Skin epidermis (tissue), 12 donors: Measurements from ENCODE around the gene HOXC13.

Source experiments
- H3K27ac ChIP-seq, 21 experiments: fragments of 200-600 bp; sonication (generic) in 11 of 21; one replicate each; pipeline ENCODE4 v1.5.0; 2020; ENCODE audit warnings: mild to moderate bottlenecking in 3 of 21, inconsistent platforms in 2 of 21, moderate library complexity in 2 of 21
- H3K4me3 ChIP-seq, 7 experiments: fragments of 200-600 bp; sonication (generic) in 2 of 7; one replicate each; pipeline ENCODE4 v1.5.0; 2020; ENCODE audit warnings: inconsistent platforms in 2 of 7, mild to moderate bottlenecking in 2 of 7, moderate library complexity in 1 of 7

Gene HOXC13

DNA sequence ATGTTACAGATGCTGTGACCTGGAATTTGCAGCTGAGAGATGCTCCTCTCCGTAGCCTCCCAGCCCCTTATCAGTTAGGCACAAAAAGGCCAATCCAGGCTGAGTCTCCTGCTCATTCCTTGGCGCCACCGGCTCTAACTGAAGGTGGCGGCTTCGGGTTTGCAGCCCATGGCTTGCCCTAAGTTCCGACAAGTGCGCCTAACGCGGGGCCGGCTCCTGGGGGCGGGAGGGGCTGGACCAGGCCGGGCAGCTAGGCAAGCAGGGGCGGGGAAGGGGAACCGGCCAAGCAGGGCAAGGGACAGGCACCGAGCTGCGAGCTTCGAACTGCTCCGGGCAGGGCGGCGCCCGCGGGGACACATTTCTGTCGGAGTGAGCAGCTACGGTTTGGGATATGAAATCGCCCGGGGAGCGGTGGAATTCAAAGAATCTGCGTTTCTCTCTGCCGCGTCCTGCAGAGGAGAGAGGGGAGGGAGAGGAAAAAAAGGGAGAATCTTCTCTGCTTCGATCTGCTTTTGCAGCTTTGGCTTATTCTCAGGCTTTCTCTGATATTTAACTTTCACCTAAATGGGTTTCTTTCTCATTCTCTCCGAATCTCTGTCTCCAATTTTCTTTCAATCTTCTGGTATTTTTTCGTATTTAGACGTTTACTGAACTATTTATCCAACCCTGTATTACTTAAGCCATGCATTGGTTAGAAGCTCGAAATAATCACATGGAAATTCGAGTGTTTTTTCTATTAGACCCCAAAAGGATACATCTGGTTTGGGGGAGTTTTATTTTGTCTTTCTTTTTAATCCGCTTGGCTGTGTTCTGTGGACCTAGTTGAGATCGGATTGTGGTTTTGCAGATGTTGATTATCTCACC lies 14.5 kb downstream of the HOXC13 start:
- no peak overlapping the region for H3K4me3 ChIP-seq
- H3K27ac ChIP-seq: no peak overlapping the region

DNA sequence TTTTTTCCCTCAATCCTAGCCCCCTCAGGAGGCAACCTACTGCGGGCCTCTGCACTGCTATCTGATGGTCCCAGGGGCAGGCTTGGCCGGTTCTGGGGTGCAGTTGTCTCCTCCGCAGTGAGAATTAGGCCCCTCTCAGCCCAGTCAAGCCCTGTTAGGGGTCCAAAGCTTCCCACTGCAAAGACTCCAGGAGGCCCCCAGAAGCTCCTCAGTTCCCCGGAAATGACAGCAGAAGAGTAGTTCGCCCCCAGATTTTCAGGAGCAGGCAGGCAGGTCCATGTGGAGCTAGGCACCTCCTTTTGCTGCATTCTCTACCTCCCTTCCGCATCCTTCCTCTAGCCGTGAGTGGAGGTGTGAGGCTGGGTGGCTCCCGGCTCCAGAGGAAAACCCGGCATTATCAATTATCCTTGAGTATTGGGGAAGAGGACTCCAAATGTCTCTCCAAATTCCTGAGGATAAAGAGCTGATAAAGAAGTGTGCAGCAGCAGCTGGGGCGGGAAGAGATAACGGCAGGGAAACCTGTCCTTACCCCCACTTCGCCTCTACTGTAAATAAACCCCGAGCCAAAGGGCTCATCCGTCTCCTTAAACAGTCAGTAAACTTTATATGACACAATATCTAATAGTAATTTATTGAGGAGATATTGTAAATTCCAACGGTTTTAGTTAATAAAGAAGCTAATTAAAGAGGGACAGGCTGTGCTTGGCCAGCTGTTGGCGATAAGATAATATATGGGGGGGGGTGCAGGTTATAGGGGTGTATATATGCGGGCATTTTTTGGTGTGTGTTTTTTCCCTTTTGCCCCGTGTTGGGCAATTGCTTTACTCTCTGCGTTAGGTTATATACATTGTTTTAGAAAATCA lies 15.4 kb downstream of the HOXC13 start:
- H3K4me3 ChIP-seq: no peak overlapping the region

DNA sequence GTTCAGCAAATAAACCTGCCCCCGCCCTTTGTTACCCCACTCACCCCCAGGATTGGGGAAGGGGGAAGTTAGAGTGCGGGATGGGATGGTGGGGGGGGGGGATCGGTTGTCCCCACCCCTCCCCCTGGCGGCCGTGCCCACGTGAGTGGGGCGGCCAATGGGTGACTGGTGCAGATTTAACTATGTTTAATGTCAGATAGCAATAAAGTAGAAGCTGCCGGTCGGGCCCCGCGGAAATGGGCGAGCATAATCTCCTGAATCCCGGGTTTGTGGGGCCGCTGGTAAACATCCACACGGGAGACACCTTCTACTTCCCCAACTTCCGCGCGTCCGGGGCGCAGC lies 16.0 kb downstream of the HOXC13 start, which contains the start of gene HOXC12:
TSS of gene HOXC12 (plus strand) at position 210 of the 342 bp plus-strand sequence. CDS start at position 237, 27 bp downstream.
- peak within 1 kb of the TSS in 3 of 21 experiments; percentile 8 to 28 (median 11) for H3K27ac ChIP-seq
- H3K4me3 ChIP-seq: peak within 1 kb of the TSS in 3 of 7 experiments; percentile 2 to 19 (median 12)

More for the DNA sequence above, 15.4 kb downstream of the HOXC13 start:
- no peak overlapping the region for H3K27ac ChIP-seq

DNA sequence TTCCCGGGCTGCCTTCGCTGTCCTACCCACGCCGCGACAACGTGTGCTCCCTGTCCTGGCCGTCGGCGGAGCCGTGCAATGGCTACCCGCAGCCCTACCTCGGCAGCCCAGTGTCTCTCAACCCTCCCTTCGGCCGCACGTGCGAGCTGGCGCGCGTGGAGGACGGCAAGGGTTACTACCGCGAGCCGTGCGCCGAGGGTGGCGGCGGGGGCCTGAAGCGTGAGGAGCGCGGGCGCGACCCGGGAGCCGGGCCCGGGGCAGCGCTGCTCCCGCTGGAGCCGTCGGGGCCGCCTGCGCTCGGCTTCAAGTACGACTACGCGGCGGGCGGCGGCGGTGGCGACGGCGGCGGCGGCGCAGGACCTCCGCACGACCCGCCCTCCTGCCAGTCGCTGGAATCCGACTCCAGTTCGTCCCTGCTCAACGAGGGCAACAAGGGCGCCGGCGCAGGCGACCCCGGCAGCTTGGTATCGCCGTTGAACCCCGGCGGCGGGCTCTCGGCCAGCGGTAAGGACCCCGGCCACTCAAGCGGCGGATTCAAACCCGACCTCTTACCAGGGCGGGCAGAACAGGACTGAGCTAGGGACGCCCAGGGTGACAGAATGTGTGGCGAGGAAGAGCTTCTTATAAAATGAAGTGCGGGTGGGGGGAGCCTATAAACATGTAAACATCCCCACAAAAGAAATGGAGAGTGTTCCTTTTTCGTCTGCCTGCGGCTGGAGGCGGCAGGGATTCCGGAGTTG lies 16.6 kb downstream of the HOXC13 start:
- Histone ChIP-seq H3K4me3 (peak overlapping the region in 3 of 7 experiments; percentile 2 to 19 (median 12)), H3K27ac (peak overlapping the region in 3 of 21 experiments; percentile 8 to 28 (median 11))

DNA sequence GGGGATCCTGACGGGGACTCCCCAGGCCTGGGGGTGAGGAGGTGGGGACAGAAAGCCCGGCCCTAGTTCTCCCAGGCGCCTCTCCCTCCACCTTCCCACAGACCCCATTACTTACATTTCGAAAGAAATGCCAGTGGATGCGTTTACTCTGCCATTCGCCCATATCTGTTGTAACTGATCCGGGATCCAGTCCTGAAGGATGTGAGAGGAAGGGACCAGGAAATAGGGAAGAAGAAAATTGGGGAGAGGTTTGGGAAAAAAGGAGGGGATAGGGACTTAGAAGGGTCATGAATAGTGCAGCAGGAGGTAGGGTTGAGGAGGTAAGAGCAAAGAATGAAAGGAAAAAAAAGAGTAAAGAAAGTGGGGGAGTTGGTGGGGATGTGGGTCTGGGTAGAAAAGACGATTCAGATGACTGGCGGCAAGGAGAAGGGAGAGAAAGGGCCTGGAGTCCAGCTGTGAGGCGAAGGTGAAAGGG lies 17.2 kb downstream of the HOXC13 start:
- H3K4me3 ChIP-seq: peak overlapping the region in 1 of 7 experiments; percentile 2

DNA sequence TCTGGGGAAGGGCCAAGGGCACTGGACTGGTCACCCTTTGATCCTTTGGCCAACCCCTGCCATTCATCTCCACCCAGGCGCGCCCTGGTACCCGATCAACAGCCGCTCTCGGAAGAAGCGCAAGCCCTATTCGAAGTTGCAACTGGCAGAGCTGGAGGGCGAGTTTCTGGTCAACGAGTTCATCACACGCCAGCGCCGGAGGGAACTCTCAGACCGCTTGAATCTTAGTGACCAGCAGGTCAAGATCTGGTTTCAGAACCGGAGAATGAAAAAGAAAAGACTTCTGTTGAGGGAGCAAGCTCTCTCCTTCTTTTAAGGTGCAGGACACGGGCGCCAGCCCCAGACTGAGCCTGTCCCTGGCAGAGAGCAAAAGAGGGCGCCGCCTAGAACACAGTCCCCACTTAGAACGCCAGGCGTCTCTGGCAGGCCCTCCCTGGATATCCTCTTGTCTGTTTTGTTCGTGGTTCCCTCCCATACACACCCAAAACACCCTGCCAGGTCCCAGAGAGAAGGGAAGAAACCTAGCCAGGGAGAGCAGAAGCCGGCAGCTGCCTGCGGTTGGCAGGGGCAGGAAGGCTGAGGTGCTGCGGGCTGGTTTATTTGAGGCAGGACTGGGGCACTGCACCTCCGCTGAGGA lies 17.7 kb downstream of the HOXC13 start:
- Histone ChIP-seq H3K27ac (no peak overlapping the region), H3K4me3 (peak overlapping the region in 1 of 7 experiments; percentile 2)

More for the DNA sequence above, 17.2 kb downstream of the HOXC13 start:
- peak overlapping the region in 1 of 21 experiments; percentile 8 for H3K27ac ChIP-seq

DNA sequence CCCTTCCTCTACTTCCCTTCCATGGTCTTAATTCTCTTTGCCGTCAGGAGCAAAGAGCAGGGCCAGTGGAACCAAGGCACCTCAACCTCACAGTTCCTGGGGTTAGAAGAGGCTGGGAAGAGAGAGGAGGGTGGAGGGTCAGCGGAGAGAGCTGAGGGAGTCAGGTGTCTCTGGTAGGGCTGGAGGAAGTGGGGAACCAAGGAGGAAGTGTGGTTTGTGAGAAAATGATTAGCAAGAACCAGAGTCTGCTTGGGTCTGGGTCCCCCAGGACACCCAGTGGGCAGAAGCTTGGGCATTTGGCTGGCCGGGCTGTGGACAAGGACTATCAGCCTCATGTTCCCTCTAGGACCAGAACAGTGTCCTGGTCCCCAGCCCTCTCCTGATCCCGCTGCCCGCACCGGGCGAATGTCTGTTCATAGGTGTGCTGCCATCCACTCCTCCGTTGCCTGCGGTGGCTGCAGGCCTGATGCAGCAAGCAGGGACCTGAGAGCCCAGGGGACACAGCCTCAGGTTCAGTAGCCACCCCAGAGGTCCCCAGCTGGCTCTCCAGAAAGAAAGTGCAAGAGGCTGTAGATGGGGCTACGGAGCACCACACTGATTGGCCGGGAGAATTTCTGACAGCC lies 18.4 kb downstream of the HOXC13 start:
- Histone ChIP-seq H3K4me3 (no peak overlapping the region), H3K27ac (no peak overlapping the region)

DNA sequence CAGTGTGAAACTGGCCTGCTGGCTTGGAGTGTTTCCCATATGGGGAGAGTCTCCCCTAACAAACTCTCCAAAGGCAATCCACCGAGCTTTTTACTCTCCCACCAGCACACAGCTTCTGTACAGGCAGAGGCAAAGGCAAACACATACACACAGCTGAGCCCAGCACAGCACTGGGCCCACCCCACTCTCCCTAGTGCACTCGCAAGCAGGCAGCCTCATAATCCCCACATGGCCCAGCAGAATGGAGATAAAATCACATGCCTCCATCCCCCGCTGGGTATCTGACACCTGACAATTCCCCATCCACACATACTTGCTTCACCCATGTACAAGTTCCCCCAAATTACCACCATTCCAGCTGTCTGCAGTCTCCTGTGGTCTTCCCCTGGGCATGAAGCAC lies 19.5 kb downstream of the HOXC13 start:
- Histone ChIP-seq H3K27ac (no peak overlapping the region), H3K4me3 (no peak overlapping the region)

DNA sequence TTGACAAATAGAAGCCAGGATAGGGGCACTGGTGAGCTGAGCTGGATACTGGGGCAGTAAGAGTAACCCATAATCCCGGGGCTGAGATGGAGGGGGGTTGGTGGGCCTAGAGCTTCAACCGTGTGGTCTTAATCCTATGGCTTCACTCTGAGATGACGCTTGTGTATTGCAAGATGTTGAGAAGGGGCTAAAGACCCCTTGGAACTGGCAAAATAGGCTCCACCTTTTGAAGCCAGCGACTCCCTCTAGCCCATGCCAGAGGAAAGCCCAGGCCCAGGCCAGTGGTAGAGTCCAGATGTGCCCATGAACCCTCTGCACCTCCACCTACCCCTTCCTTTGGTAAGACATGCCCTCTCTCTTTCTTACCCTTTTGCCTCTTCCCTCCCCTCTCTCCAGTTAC lies 20.7 kb downstream of the HOXC13 start:
- no peak overlapping the region for H3K27ac ChIP-seq
- no peak overlapping the region for H3K4me3 ChIP-seq

DNA sequence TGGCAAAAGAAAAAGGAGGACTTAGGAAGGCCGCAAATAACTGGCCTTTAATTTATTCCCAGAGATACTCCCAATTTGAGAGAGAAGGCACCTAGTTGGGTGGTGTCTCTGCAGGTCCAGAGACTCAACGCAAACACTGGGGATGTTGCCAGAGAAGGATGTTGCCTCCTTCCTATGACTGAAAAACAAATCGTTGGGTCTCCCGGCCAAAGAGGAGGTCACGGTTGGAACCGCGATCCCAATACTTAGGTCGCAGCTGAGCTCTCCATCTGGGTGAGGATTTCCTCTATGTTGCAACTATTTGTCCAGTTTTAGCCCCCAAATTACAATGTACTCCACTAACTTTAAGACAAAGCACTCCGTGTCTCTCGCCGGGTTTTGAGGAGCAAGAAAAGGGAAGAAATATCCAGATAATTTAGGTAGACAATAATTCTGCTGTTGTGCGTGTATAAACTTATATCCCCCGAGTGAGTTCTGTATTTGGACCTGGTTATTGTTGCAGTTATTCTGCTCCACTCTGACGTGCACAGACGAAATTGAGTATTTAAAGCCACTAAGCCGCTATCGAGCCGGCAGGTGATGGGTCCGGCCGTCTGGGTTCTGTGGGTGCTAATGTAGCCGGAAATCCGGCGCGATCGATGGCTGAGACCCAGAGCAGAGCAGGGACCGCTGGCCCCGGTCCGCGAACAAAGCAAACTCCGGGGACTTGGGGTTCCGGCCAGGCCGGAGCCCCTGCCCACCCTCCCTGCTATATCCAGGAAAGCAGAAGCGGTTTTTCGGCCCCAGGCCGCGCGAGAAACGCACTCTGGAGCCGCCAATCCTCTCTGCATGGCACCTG lies 21.8 kb downstream of the HOXC13 start:
- Histone ChIP-seq H3K4me3 (no peak overlapping the region), H3K27ac (no peak overlapping the region)

DNA sequence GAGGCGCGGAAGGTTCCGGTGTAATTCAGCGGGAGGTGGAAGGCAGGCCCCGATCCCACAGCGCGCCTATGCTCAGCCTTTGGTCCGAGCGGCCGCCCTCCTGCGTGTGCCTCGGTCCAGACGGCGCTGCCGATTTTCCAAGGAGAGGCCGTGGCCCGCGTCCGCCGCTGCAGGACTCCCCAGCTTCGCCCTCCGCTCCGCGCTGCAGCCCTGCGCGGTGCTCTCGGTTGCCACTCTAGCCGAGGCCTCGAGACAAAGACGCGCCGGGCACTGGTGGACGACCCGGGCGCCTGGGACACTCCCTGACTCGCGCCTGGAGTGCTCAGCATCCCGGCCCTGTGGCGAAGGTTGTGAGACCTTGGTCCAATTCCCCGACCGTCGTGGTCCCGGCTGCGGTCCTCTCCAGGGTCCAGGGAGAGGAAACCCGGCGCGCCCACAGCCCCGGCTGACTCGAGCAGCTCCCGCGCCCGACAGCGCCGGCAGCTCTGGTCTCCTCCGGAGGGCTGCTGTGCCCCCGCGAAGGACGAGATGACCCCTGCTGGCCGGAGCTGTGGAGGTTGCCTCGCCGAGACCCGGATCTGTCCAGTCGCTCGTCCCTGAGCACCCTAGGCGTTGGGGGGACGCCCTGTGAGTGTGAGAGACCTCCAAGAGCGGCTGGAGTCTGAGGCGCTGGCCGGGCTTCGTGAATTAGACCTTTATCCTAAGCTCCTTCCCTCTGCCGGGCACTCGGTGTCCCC lies 22.6 kb downstream of the HOXC13 start:
- Histone ChIP-seq H3K27ac (no peak overlapping the region), H3K4me3 (no peak overlapping the region)

DNA sequence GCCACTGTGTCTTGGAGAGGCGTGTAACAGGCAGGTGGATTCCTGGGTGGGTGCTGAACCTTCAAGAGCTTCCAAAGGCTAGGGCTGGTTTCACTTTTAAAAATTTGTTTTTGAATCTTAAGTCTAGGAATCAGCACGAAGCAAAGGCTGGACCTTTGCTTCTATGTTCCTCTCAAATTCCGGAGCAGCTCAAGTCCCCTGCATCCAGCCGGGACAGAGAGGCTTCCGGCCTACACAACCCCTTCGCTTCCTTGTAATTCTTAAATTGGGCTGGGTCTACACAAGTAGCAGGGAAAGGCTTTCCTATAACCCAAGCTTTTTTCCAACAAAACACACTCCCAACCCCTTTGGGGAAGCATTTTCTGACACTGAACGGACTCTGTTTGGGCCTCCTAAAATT lies 24.4 kb downstream of the HOXC13 start:
- H3K4me3 ChIP-seq: no peak overlapping the region
- H3K27ac ChIP-seq: no peak overlapping the region

DNA sequence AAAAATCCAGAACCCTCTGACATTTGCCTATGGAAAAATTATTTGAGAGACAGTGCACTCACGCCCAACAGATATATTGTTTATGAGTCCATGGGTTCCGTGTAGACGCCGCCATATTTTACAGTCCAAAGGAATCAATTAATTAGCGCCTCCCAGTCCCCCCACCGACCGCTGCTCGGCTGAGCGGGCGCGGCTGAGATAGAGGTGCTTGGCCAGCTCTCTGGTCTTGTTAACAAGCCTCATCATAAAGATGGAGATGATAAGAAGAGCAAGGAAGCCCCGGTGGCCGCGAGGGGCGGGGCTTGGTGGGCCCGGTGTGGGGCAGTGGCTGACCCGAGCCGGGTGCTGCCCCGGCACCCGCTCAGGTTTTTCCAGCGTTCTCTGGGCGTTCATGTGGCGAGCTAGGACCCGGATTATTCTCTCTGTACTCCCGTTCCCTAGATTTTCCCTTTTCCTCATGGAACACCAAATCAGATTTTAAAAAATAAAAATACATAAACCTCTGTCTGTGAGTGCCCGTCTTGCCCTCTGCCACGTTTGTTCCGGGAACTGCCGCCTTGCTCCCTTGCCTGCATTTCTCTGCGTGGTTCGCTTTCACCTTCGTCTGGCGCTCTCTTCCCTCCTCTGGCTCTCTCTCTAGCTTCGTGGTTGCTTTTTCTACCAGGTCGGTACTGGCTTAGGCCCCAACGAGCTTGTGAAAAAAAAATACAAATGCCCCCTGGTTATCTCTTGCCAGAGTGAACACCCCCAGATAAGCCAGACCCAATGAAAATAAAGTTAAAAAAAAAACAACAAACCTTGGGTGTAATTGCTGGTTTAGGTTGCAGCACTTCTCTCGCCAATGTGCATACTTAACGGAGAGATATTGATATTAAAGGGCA lies 25.0 kb downstream of the HOXC13 start:
- Histone ChIP-seq H3K4me3 (no peak overlapping the region), H3K27ac (no peak overlapping the region)

DNA sequence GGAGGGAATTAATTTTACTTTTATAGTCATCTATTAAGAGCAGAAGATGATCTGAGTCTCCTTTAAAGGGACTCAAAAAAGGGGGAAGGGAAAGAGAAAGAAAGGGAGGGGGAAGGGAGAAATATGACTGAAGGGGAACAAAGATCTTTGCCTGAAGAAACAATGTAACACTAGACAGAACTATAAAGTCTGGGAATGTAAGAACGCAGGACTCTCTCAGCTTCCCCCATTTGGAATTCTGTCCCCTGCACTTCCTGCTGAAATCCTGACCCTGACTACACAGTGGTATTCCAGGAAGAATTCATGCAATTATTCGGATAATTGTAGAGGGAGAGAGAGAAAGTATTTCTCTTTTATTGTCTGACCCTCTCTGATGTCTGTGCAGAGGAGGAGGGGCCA lies 25.7 kb downstream of the HOXC13 start:
- no peak overlapping the region for H3K4me3 ChIP-seq
- H3K27ac ChIP-seq: no peak overlapping the region

DNA sequence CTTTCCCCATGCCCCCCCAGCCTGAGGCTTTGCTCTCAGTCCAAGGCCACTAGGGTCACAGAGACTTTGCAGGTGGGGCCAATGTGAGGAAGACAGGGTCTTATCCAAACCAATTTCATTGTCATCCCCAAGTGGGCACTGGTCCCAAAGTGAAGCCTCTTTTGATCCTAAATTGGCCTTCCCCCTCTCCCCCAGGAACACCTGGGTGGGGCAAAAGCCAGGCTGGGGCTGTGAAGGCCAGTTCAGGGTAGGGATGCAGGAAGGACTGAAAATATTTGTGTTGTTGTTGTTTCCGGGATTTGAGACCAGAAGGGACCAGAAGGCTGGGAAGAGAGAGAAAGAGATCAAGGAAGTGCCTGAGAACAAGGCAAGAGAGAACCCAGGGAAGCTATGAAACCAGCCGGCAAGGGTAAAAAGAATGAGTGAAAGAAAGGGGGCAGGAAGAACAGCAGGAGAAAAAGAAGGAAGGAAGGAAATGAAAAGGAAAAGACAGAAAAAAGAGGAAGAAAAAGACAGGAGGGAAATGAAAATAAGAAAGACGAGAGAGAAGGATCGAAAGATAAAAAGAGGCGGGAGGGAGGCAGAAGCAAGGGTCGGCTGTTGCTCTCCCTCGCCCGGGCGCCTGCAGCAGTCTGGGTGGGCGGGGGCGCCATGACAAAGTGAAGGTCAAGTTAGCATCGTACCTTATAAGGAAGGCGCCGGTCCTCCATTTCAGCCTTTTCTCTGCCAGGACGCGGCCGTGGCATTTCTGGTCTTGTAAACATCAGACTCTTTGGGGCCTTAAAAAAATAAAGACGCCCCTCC lies 26.9 kb downstream of the HOXC13 start:
- Histone ChIP-seq H3K4me3 (no peak overlapping the region), H3K27ac (peak overlapping the region in 2 of 21 experiments; percentile 0 to 13)

DNA sequence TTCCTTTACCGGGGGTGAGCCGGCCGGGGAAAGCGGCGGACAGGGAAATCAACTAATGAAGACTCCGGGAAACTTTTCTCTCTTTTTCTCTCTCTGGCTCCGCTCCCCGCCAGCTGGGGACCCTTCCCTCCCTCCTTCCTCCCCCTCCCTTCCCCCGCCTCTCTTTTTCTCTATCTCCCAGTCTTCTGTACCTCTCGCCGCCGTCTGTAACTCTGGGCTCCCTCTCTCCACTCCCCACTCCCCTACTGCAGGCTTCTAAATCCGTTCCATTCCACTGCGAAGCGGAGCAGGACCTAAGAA lies 27.4 kb downstream of the HOXC13 start:
- H3K27ac ChIP-seq: peak overlapping the region in 3 of 21 experiments; percentile 0 to 18 (median 2)

More for the DNA sequence above, 27.4 kb downstream of the HOXC13 start:
- H3K4me3 ChIP-seq: no peak overlapping the region
